Dendritic cell treated with granulocyte-macrophage colony-stimulating factor and Interleukin-4, amounts not matched to agents 40 ng/mL and 50 ng/mL, for 4 days (primary cell): ENCODE measurements around the gene C10orf120.

Experiments
- H3K27ac Mint-ChIP-seq: one replicate; pipeline ENCODE4 v1.8.0; 2022; ENCODE audit warnings: mild to moderate bottlenecking, mixed read lengths
- H3K27me3 Mint-ChIP-seq: one replicate; pipeline ENCODE4 v1.8.0; 2022; ENCODE audit warnings: mild to moderate bottlenecking, mixed read lengths
- H3K36me3 Mint-ChIP-seq: one replicate; pipeline ENCODE4 v1.8.0; 2022; ENCODE audit warnings: low read depth, mixed read lengths
- H3K4me1 Mint-ChIP-seq: one replicate; pipeline ENCODE4 v1.8.0; 2022; ENCODE audit warnings: low read depth, mixed read lengths
- H3K4me3 Mint-ChIP-seq: one replicate; pipeline ENCODE4 v1.8.0; 2022; ENCODE audit warnings: mild to moderate bottlenecking, moderate library complexity, mixed read lengths
- H3K9me3 Mint-ChIP-seq: one replicate; pipeline ENCODE4 v1.8.0; 2022; ENCODE audit warnings: mixed read lengths
- intact Hi-C: fragments of 100-400 bp; cut with micrococcal nuclease; formaldehyde crosslinking; loops from one replicate; pipeline ENCODE4 v1.15.0; 2022

Gene C10orf120

DNA sequence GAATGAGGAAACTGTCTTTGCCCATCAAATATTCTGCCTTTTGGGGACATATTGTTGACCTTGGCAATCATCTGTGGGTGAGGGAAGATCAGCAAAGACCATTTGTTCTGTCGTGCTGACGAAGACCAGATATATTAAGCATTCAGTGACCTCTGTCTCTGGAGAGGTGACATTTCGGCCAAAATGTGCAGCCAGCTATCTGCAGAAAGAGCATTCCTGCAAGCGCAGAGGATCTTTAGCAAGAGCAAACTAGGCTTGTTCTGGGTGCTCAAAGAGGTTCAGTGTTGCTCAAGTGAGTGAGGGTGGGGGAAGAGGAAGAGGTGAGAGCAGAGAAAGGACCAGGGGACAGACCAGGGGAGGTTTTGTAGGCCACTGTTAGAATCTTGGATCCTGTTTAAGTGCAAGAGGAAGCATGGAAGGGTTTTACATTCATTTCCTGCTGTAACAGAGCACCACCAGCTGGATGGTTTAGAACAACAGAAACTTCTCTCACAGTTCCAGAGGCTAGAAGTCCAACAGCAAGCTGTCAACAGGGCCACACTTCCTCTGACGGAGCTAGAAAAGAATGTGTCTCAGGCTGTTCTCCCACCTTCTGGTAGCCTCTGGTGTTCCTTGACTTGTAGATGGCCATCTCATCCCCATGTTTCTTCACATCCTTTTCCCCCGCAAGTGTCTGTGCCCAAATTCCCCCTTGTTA is 11.2 kb downstream of the C10orf120 start:
- Mint-ChIP-seq H3K4me3 (no peak overlapping the region), H3K27me3 (no peaks in the 10 kb centered on the region), H3K4me1 (no peaks in the 10 kb centered on the region), H3K9me3 (no peaks in the 10 kb centered on the region), H3K36me3 (no peaks in the 10 kb centered on the region), H3K27ac (no peak overlapping the region)
- intact Hi-C loops = no loop called here

DNA sequence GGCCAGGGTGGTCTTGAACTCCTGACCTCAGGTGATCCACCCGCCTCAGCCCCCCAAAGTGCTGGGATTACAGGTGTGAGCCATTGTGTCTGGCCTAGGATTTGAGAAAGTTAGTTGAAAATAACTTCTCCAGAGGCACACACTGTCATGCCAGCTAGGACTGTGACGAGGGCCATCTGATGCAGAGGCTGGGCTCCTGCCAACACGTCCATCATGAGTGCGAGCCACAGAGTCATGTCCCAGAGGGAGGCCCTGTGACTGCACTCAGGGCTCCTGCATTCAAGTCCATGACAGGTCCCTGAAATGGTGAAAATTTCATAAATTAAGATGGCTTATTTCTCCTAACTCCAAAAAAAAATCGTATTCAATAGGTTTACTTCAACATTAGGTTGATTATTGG is 17.1 kb downstream of the C10orf120 start:
- no peaks in the 10 kb centered on the region for H3K36me3 Mint-ChIP-seq
- H3K27ac Mint-ChIP-seq = no peak overlapping the region
- no peak overlapping the region for H3K4me3 Mint-ChIP-seq
- no peaks in the 10 kb centered on the region for H3K4me1 Mint-ChIP-seq
- H3K9me3 Mint-ChIP-seq = no peaks in the 10 kb centered on the region
- H3K27me3 Mint-ChIP-seq = no peaks in the 10 kb centered on the region
- intact Hi-C loops = no loop called here

DNA sequence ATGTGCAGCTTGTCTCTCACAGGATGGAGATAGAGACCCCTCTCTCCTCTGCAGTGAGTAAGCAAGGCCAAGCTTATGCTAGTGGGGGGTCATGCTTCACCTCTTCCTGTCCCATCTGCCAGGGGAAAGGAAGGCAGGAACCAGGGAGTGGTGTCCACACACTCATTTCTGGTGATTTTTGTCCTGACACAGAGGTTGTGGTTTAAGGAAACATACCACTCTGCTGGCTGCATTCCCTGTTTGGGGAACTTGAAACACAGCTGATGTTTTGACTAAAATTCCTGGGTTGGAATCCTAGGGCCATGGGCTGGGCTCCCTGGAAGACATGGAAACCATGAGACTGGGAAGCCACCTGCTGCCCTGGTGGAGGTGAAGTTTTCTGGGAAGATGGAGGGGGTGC is 21.4 kb downstream of the C10orf120 start:
- Mint-ChIP-seq H3K27me3 (peaks cover 2% of the 10 kb centered on the region), H3K4me1 (no peaks in the 10 kb centered on the region), H3K27ac (no peak overlapping the region), H3K36me3 (no peaks in the 10 kb centered on the region), H3K4me3 (no peak overlapping the region), H3K9me3 (no peaks in the 10 kb centered on the region)
- intact Hi-C loops = no loop called here

DNA sequence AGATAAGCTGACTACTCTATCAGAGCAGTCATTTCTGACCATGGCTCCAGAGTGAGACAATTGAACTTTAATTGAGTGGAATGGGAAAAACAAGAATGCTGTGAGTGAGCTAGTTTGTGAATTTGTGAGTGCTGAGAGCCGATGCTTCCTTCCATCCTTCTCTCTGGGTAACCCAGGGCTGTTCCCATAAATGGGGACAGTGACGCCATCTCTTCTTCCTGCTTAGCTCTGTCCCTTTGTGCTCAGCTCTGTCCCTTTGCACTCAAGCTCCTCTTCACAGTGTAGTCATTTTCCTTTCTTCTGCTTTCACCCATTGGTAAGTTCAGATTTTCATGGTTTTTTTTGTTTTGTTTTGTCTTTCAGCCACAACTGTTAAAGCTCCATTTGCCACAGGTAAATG is 24.4 kb downstream of the C10orf120 start:
- H3K27me3 Mint-ChIP-seq = peaks cover 2% of the 10 kb centered on the region
- H3K36me3 Mint-ChIP-seq = no peaks in the 10 kb centered on the region
- no peak overlapping the region for H3K4me3 Mint-ChIP-seq
- no peaks in the 10 kb centered on the region for H3K9me3 Mint-ChIP-seq
- intact Hi-C loops = no loop called here
- H3K4me1 Mint-ChIP-seq = no peaks in the 10 kb centered on the region
- H3K27ac Mint-ChIP-seq = no peak overlapping the region

DNA sequence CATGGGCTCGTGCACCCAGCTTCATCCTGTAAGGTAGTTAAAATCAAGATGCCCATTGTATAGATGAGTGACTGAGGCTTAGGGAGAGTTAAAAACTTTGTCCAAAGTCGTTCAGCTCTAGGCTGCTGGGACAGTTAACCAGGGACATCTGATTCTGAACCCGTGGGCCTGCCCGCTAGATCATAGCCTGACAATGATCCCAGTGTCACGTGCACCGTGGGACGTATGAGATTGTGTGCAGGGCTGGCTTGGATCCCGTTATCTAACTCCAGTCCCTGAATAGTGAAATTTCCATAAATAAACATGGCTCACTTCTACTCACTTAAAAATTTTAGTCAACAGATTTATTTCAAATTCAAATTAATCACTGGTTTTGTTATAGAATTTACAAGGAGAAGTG is 24.9 kb downstream of the C10orf120 start:
- Mint-ChIP-seq H3K27ac (no peak overlapping the region), H3K4me3 (no peak overlapping the region), H3K4me1 (no peaks in the 10 kb centered on the region), H3K9me3 (no peaks in the 10 kb centered on the region), H3K27me3 (peaks cover 2% of the 10 kb centered on the region), H3K36me3 (no peaks in the 10 kb centered on the region)
- intact Hi-C loops = no loop called here

DNA sequence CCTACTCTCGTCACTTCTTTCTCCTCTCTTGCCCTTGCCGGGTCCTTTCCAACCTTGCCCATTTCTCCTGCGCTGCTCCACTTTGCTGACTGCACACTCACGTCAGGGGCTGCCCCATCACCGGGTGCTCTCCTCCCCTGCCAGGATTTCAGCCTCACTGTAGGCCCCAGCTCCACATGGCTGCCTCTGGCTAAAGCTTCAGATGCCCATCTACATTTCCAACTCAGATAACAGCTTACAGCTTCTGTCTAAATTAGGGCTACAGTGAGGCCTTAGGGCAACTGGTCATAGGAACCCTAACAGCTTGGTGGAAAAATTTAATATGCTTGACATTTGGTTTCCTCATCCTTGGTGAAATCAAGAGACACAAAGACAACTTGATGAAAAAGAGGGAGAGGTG is 25.9 kb downstream of the C10orf120 start:
- Mint-ChIP-seq H3K36me3 (no peaks in the 10 kb centered on the region), H3K27ac (no peak overlapping the region), H3K4me1 (no peaks in the 10 kb centered on the region), H3K4me3 (no peak overlapping the region), H3K27me3 (peaks cover 2% of the 10 kb centered on the region), H3K9me3 (no peaks in the 10 kb centered on the region)
- intact Hi-C loops = no loop called here

DNA sequence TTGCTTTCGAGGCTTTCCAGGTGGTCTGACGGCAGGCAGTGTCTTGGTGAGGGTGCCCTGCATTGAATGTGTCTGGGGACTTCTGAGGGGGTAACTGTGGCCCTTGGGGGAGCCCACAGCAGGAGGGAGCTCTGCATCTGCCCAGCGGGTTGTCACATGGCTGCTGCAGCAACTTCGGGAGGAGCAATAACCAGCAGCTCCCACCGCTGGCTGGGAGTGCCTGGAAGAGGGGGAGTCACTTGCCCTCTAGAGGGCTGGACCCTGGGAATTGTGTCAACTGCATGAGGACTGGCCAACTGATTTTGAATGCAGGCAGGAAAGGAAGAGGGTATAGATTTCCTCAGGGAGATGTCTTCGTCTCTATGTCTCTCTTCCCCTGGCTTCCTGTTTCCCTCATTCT is 26.4 kb downstream of the C10orf120 start:
- intact Hi-C loops = no loop called here
- peaks cover 2% of the 10 kb centered on the region for H3K27me3 Mint-ChIP-seq
- H3K9me3 Mint-ChIP-seq = no peaks in the 10 kb centered on the region
- H3K36me3 Mint-ChIP-seq = no peaks in the 10 kb centered on the region
- no peak overlapping the region for H3K27ac Mint-ChIP-seq
- no peak overlapping the region for H3K4me3 Mint-ChIP-seq
- H3K4me1 Mint-ChIP-seq = no peaks in the 10 kb centered on the region

DNA sequence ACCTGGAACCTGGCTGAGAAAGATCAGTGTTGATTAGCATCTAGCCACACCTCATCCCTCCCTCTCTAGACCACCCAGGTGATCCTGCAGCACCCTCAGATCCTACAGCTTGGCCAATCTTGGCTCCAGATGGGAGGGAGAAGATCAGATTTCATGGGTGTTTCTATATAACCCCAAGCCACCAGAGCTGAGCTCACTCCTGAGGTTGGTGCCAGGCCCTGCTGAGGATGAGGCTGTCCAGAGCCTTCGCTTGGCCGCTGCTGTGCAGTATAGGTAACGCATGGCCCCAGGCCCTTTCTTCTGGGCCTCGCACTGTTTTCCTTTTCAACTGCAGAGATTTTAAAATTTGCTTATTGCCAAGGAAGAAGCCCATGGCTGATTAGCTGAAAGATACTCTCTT is 27.0 kb downstream of the C10orf120 start:
- no peaks in the 10 kb centered on the region for H3K4me1 Mint-ChIP-seq
- H3K4me3 Mint-ChIP-seq = no peak overlapping the region
- no peaks in the 10 kb centered on the region for H3K36me3 Mint-ChIP-seq
- H3K9me3 Mint-ChIP-seq = no peaks in the 10 kb centered on the region
- no peak overlapping the region for H3K27ac Mint-ChIP-seq
- intact Hi-C loops = no loop called here
- peaks cover 2% of the 10 kb centered on the region for H3K27me3 Mint-ChIP-seq

DNA sequence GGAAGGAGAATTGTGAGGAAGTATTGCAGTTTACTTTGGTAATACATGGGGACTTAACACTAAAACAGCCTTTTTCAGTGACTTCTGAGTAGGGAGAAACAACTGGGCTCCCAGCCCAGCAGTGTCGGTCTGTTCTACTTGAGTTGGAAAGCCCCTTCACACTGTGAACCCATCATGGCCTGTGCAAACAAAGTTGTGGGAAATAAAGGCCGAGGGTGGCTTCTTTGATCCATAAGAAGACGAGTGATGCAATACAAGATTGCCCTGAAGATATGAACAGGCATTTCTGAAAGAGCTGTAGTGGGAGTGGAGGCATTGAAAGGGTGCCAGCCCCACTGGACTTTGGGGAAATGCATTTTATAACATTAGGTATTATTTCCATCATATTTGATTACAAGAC is 28.3 kb downstream of the C10orf120 start:
- Mint-ChIP-seq H3K27me3 (peaks cover 2% of the 10 kb centered on the region), H3K4me3 (no peak overlapping the region), H3K9me3 (no peaks in the 10 kb centered on the region), H3K36me3 (no peaks in the 10 kb centered on the region), H3K27ac (no peak overlapping the region), H3K4me1 (no peaks in the 10 kb centered on the region)
- intact Hi-C loops = no loop called here

DNA sequence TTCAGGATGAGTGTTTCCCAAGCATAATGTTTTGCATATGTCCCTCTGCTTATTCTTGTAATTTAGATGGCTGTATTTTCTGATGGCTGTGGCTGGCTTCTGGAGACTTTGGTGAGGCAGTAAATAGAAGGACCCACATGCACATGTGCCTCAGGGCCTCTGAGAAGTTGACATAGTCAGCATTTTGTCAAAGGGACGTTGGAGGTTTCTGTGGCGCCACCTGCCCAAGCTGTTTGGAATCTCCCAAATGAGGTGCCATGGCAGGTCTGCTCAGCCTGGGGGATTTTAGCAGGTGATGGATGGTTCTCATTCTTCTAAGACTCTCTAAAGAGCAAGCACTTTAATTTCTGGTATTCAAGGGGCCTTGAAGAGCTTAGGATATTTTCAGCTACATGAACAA is 29.8 kb downstream of the C10orf120 start:
- H3K4me3 Mint-ChIP-seq = no peak overlapping the region
- no peaks in the 10 kb centered on the region for H3K9me3 Mint-ChIP-seq
- H3K27ac Mint-ChIP-seq = no peak overlapping the region
- intact Hi-C loops = no loop called here
- H3K36me3 Mint-ChIP-seq = no peaks in the 10 kb centered on the region
- peaks cover 2% of the 10 kb centered on the region for H3K27me3 Mint-ChIP-seq
- no peaks in the 10 kb centered on the region for H3K4me1 Mint-ChIP-seq

DNA sequence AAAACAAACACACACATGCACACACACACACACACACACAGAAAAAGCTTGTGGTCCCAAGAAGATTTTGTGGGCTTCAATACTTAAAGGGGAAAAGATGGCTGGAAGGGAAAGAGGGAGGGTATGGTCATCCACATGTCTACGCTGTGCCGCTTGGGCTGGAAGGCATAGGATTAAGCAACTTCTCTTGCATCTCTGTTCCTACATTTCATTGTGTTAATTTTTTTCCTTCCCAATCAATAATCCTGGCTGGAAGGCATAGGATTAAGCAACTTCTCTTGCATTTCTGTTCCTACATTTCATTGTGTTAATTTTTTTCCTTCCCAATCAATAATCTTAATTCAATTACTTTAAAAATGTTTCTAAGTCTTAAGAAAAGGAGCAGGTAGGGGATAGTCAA is 30.6 kb downstream of the C10orf120 start:
- Mint-ChIP-seq H3K36me3 (no peaks in the 10 kb centered on the region), H3K27ac (no peak overlapping the region), H3K4me1 (no peaks in the 10 kb centered on the region), H3K9me3 (no peaks in the 10 kb centered on the region), H3K4me3 (no peak overlapping the region), H3K27me3 (peaks cover 4% of the 10 kb centered on the region)
- intact Hi-C loops = no loop called here

DNA sequence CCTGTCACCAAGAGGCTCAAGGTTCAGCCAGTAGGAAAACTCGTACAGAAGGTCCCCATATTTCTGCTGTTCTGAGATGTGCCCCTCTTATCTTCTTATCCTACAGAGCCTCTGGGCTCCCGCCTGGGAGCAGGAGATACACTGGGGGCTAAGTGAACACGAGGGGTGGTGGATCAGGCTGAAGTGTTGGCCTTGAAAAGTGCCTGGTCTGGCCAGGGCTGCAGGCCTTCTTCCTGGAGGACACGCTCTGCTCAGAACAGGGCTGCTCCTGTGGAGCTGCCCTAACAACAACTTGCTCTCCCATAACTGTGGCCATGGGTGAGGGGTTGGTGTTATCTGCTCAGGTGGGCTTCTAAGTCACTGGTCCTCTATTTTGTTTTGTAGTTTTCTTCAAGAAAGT is 33.7 kb downstream of the C10orf120 start:
- Mint-ChIP-seq H3K27me3 (peaks cover 5% of the 10 kb centered on the region), H3K4me3 (no peak overlapping the region), H3K9me3 (no peaks in the 10 kb centered on the region), H3K4me1 (no peaks in the 10 kb centered on the region), H3K27ac (no peak overlapping the region), H3K36me3 (no peaks in the 10 kb centered on the region)
- intact Hi-C loops = no loop called here

DNA sequence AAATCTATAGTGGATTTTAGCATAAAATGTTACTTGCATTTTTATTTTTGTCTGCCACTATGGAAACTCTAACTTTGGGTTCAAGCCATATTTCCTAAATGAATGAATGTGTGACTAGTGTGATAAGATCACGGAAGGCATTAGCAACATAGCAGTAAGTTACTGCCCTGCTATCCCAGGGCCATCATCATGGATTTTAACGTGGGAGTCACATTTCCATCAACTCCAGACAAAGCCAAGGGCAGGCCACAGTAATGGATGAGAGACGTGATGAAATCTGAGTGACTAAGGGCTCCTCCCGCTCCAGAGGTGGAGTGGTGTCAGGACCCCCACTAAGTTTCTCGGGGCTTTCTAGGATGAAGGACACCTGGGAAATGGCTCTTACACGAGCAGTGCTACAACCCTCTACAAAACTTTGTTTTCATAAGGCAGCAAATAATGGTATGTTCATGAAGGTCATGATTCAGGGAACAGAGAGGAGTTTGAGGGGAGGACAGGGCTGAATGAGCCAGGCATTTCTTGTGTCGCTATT is 34.3 kb downstream of the C10orf120 start:
- H3K27me3 Mint-ChIP-seq = peaks cover 5% of the 10 kb centered on the region
- no peak overlapping the region for H3K4me3 Mint-ChIP-seq
- intact Hi-C loops = no loop called here

DNA sequence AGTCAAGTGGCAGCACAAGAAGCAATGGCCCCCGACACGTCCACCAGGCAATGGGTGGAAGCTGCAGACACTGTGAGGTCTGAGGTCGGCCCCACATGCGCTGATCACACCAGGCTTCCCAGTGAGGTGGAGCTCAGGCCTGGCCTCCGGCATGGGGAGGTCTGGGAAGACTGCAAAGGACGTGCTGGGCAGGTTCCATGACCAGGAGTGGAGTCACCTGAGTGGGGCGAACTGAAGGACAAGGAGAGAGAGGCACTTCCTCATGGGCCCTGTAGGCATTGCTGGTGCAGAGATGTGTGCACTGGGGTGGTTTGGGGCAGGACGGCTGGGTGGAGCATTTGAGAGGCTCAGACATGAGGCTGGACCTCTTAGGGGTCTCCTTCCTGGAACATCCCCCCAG is 35.1 kb downstream of the C10orf120 start:
- no peaks in the 10 kb centered on the region for H3K4me1 Mint-ChIP-seq
- intact Hi-C loops = no loop called here
- no peaks in the 10 kb centered on the region for H3K36me3 Mint-ChIP-seq
- H3K27ac Mint-ChIP-seq = no peak overlapping the region
- peaks cover 5% of the 10 kb centered on the region for H3K27me3 Mint-ChIP-seq
- no peaks in the 10 kb centered on the region for H3K9me3 Mint-ChIP-seq
- no peak overlapping the region for H3K4me3 Mint-ChIP-seq

More for the DNA sequence above, 34.3 kb downstream of the C10orf120 start:
- no peaks in the 10 kb centered on the region for H3K36me3 Mint-ChIP-seq
- H3K27ac Mint-ChIP-seq = no peak overlapping the region
- H3K9me3 Mint-ChIP-seq = no peaks in the 10 kb centered on the region
- H3K4me1 Mint-ChIP-seq = no peaks in the 10 kb centered on the region

DNA sequence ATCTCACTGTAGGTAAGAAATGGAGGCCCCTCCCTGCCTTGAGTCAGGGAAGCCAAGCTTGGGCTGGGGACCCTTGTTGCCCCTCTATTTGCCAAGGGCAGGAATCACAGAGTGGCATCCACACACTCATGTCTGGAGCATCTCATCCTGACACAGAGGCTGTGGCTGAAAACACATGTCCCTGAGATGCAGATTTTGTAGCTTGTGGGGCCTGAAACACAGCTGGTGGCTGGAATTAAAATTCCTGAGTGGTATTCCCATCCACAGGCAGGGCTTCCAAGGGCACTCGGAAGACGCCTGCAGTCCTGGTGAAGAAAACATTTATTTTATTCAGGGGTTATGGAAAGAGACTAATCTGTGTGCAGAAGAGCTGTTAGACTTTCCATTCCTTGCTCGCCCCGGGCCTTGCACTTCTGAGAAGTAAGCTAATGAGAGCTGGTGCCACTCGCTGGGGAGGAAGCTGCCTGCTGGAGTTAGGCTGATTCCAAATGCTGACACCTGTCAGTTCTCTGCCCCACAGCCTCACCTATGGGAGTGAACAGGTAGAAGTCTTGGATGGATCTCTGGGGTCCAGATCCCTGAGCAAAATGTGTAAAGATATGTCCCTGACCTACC is 36.0 kb downstream of the C10orf120 start:
- no peaks in the 10 kb centered on the region for H3K36me3 Mint-ChIP-seq
- intact Hi-C loops = no loop called here
- no peaks in the 10 kb centered on the region for H3K4me1 Mint-ChIP-seq
- no peak overlapping the region for H3K4me3 Mint-ChIP-seq
- H3K27me3 Mint-ChIP-seq = peaks cover 5% of the 10 kb centered on the region
- no peak overlapping the region for H3K27ac Mint-ChIP-seq
- H3K9me3 Mint-ChIP-seq = no peaks in the 10 kb centered on the region
